ENCODE data around the gene OLAH.

The OLAH gene

GRCh38 chr10:15072358-15072757, 28.6 kb downstream of the OLAH start:
- no peak for DNase-seq

GRCh38 chr10:15075421-15075820, 31.7 kb downstream of the OLAH start:
- no peak for DNase-seq

- DNase-seq, result no peak
These were observed 40.1 kb downstream of the OLAH start for GRCh38 chr10:15083674-15084501.

- DNase-seq, result no peak
These were observed 40.8 kb downstream of the OLAH start for GRCh38 chr10:15084502-15084922.

- peak; percentile 73 for DNase-seq
These were observed 44.9 kb downstream of the OLAH start, which contains the start of gene ACBD7 for GRCh38 chr10:15088428-15089261. Gene ACBD7, minus strand, starts transcription at chr10:15088776. Its CDS starts 48 bp downstream, at chr10:15088728.

- no peak for DNase-seq
These were observed 47.7 kb downstream of the OLAH start for GRCh38 chr10:15091418-15091817.

GRCh38 chr10:15092855-15093408, 49.2 kb downstream of the OLAH start:
- DNase-seq, result no peak

GRCh38 chr10:15096661-15097010, 52.9 kb downstream of the OLAH start:
- DNase-seq, result no peak

GRCh38 chr10:15097011-15097812, 53.5 kb downstream of the OLAH start, which contains the start of gene RPP38:
Gene RPP38, plus strand, starts transcription at chr10:15097355. Its CDS starts 5,960 bp downstream, at chr10:15103315.
- peak; percentile 93 for DNase-seq

- DNase-seq, result no peak
These were observed 56.1 kb downstream of the OLAH start for GRCh38 chr10:15099886-15100285.

GRCh38 chr10:15103513-15103912, 59.8 kb downstream of the OLAH start:
- DNase-seq, result no peak

- DNase-seq, result peak; percentile 58
These were observed 62.7 kb downstream of the OLAH start for GRCh38 chr10:15106352-15107013.

- no peak for DNase-seq
These were observed 68.9 kb downstream of the OLAH start for GRCh38 chr10:15112657-15113056.

- no peak for DNase-seq
These were observed 70.0 kb downstream of the OLAH start for GRCh38 chr10:15113766-15114165.

- DNase-seq, result no peak
These were observed 72.5 kb downstream of the OLAH start for GRCh38 chr10:15116225-15116624.

GRCh38 chr10:15118615-15119014, 74.9 kb downstream of the OLAH start:
- DNase-seq, result no peak

- DNase-seq, result no peak
These were observed 76.8 kb downstream of the OLAH start for GRCh38 chr10:15120523-15120922.

- DNase-seq, result no peak
These were observed 78.0 kb downstream of the OLAH start for GRCh38 chr10:15121707-15122106.

- no peak for DNase-seq
These were observed 78.8 kb downstream of the OLAH start for GRCh38 chr10:15122477-15123030.
